Peyer's patch (tissue), 4 donors: Measurements from ENCODE around the gene KCP.

ENCODE experiments used
- CTCF ChIP-seq, 6 experiments: fragments of 450-650 bp in 4 of 6; fragments of 200-600 bp in 2 of 6; sonication (generic) in 1 of 6; IDR thresholded peaks; one replicate each; pipeline ENCODE4 v1.5.1; 2017 to 2019; ENCODE audit warnings: antibody characterized with exemption in 6 of 6, mild to moderate bottlenecking in 3 of 6, moderate library complexity in 1 of 6
- POLR2A ChIP-seq, 2 donors: fragments of 450-650 bp; IDR thresholded peaks; one replicate each; pipeline ENCODE4 v1.5.1; 2017; ENCODE audit warnings: antibody characterized with exemption in 2 of 2, mild to moderate bottlenecking in 2 of 2, moderate library complexity in 2 of 2

GRCh38 chr7:128937271-128937646, 26.8 kb upstream of the KCP start:
- TF ChIP-seq CTCF (IDR thresholded peaks at IDR 0.05): no peak
- TF ChIP-seq POLR2A (IDR thresholded peaks at IDR 0.05): no peak
